ENCODE data around the gene PDZD2. TPM values are rescaled to one million over a fixed set of nuclear protein-coding genes. Genes with fewer than 3 reads are reported as not detected.

PDZD2 gene
- total and polyA plus RNA-seq, 2 donors (not counting 3 experiments of a cell fraction or from before 2014, with no cell fraction given) = 0.66 to 6.9 TPM

DNA sequence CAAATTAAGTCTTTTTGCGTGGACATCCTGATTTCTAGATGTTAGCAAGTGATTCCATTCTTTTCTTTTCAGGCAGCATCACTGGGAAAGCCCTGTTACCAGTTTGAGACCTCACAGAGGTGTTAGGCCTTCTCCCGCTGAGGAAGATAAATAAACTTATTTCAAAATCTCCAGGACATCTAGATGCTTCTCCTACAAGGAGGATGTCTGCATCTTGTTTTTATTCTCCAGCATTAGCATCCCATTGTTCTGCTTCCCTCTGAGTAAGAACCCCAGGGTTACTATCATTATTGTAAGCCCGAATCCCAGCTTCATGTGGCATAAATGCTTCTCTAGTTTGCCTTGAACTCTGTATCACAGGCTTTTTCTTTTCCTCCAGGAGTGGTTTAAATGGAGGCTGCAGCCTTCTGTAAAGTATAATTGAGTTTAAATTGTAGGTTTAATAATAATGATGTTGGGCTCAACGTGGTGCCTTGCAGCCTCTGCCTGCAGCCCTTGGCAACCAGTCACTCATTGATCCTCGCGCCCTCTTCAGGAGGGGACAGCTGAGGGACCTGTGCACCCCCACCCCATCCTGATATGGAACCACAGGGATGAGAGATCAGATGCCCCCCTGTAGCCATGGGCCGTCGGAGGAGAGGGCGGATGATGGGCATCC lies 114.9 kb downstream of the PDZD2 start:
- no peaks in the 10 kb centered on the region for H3K9me1 ChIP-seq (replicated peaks; ENCODE audit: control insufficient read depth, extremely low read depth, insufficient read depth, low read length)
- dilution Hi-C loops (cut with MboI; ENCODE audit: extremely low pct_ligation_motif_present, low sequenced_read_pairs) (no loop called here), intact Hi-C loops (cut with micrococcal nuclease) (no loop called here)
- H4K20me1 ChIP-seq (replicated peaks; ENCODE audit: control insufficient read depth, extremely low read depth, insufficient read depth, low read length) = no peaks in the 10 kb centered on the region
- CTCF ChIA-PET = no interaction called here
- no peaks in the 10 kb centered on the region for H3K4me1 ChIP-seq (ENCODE audit: control insufficient read depth, extremely low read depth, insufficient read depth, low read length)
- no peak overlapping the region for H3K9ac ChIP-seq (replicated peaks; ENCODE audit: extremely low read depth, insufficient read depth, low read length)
- no peaks in the 10 kb centered on the region for H3K79me2 ChIP-seq (ENCODE audit: control insufficient read depth, insufficient read depth, low read length)
- no peak overlapping the region for H2AFZ ChIP-seq (ENCODE audit: low read depth, low read length)
- H3K27me3 ChIP-seq (ENCODE audit: control insufficient read depth in 2 of 2, insufficient read depth in 2 of 2, low read length in 2 of 2) = no peaks in the 10 kb centered on the region
- H3K4me2 ChIP-seq (ENCODE audit: insufficient read depth, low read length) = no peak overlapping the region
- POLR2A ChIA-PET = no interaction called here
- H3K4me3 ChIP-seq (replicated peaks in 1 of 3; ENCODE audit: insufficient read depth in 1 of 3, low read depth in 1 of 3, low read length in 3 of 3) = no peak overlapping the region
- no peaks in the 10 kb centered on the region for H3K36me3 ChIP-seq (ENCODE audit: control insufficient read depth in 2 of 2, extremely low read depth in 1 of 2, insufficient read depth in 2 of 2, low read length in 2 of 2)
- no peak for DNase-seq (ENCODE audit: low read depth, low spot score)
- TF ChIP-seq, protein P1, sequence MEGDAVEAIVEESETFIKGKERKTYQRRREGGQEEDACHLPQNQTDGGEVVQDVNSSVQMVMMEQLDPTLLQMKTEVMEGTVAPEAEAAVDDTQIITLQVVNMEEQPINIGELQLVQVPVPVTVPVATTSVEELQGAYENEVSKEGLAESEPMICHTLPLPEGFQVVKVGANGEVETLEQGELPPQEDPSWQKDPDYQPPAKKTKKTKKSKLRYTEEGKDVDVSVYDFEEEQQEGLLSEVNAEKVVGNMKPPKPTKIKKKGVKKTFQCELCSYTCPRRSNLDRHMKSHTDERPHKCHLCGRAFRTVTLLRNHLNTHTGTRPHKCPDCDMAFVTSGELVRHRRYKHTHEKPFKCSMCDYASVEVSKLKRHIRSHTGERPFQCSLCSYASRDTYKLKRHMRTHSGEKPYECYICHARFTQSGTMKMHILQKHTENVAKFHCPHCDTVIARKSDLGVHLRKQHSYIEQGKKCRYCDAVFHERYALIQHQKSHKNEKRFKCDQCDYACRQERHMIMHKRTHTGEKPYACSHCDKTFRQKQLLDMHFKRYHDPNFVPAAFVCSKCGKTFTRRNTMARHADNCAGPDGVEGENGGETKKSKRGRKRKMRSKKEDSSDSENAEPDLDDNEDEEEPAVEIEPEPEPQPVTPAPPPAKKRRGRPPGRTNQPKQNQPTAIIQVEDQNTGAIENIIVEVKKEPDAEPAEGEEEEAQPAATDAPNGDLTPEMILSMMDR (IDR thresholded peaks at IDR 0.05; ENCODE audit: extremely low read depth in 1 of 2, insufficient read depth in 1 of 2, low read depth in 1 of 2, low read length in 2 of 2) = no peak
- TF ChIP-seq JUN (IDR thresholded peaks at IDR 0.05; ENCODE audit: borderline replicate concordance, insufficient read depth, insufficient read length, low read depth) (no peak), POLR2AphosphoS5 (IDR thresholded peaks at IDR 0.05; ENCODE audit: insufficient read depth, low read depth, low read length) (no peak), EZH2 (IDR thresholded peaks at IDR 0.05; ENCODE audit: borderline replicate concordance, low read depth, low read length, severe bottlenecking) (no peak), GATA2 (IDR thresholded peaks at IDR 0.05; ENCODE audit: insufficient read depth, insufficient read length, low read depth, low read length) (no peak), MYC (IDR thresholded peaks at IDR 0.05; ENCODE audit: low read depth, low read length) (no peak), POLR2A (IDR thresholded peaks at IDR 0.05; ENCODE audit: low read depth, low read length) (no peak), FOS (IDR thresholded peaks at IDR 0.05; ENCODE audit: borderline replicate concordance, insufficient read depth, low read length) (no peak)
- TF ChIP-seq, protein P2, sequence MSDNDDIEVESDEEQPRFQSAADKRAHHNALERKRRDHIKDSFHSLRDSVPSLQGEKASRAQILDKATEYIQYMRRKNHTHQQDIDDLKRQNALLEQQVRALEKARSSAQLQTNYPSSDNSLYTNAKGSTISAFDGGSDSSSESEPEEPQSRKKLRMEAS (IDR thresholded peaks at IDR 0.05; ENCODE audit: insufficient read depth, insufficient read length) = no peak
- no peaks in the 10 kb centered on the region for H3K9me3 ChIP-seq (replicated peaks; ENCODE audit: control insufficient read depth, insufficient read depth, low read length)
- H3K27ac ChIP-seq (ENCODE audit: insufficient read depth, low read depth, low read length) = no peak overlapping the region
- FAIRE-seq = no peak
- BruUV-seq (replicated peaks) = no TSS peak

Data from endothelial cell of umbilical vein (primary cell).